Natural killer cell (primary cell): Measurements from ENCODE around the gene LEKR1. TPM values are rescaled to one million over a fixed set of nuclear protein-coding genes. Genes with fewer than 3 reads are reported as not detected.

Experiments used
- ATAC-seq, 3 donors: fragments of 150-1000 bp in 2 of 3; fragments of 200-7000 bp in 1 of 3; cut with Tn5 transposase; 1 replicate in 1 of 3; 2 replicates in 2 of 3; pipeline ENCODE4 v1.10.0; 2021; ENCODE audit warnings: mild to moderate bottlenecking in 2 of 3, moderate library complexity in 2 of 3
- DNase-seq, 2 donors: peaks; one replicate each; pipeline versions ENCODE4 v3.0.0 to v3.0.0-alpha.2; 2013 to 2021; ENCODE audit warnings: mixed read lengths in 1 of 2
- H3K27ac ChIP-seq: one replicate; pipeline ENCODE4 v1.5.1; 2013; ENCODE audit warnings: mild to moderate bottlenecking, low read length
- H3K27me3 ChIP-seq: one replicate; pipeline ENCODE4 v1.6.1; 2013; ENCODE audit warnings: low read length; ENCODE audit not compliant: control insufficient read depth, insufficient read depth
- H3K36me3 ChIP-seq: one replicate; pipeline ENCODE4 v1.6.1; 2013; ENCODE audit warnings: low read length; ENCODE audit not compliant: control insufficient read depth, insufficient read depth
- H3K4me1 ChIP-seq: one replicate; pipeline ENCODE4 v1.6.1; 2013; ENCODE audit warnings: low read length; ENCODE audit not compliant: control insufficient read depth, insufficient read depth
- H3K4me3 ChIP-seq: one replicate; pipeline ENCODE4 v1.5.1; 2013; ENCODE audit warnings: low read length
- H3K9me3 ChIP-seq: one replicate; pipeline ENCODE4 v1.6.1; 2013; ENCODE audit warnings: low read length; ENCODE audit not compliant: control insufficient read depth, insufficient read depth
- H3K27ac Mint-ChIP-seq, 2 donors: one replicate each; pipeline ENCODE4 v1.8.0; 2022; ENCODE audit warnings: mild to moderate bottlenecking in 2 of 2, mixed read lengths in 2 of 2, moderate library complexity in 1 of 2
- H3K27me3 Mint-ChIP-seq, 2 donors: one replicate each; pipeline ENCODE4 v1.8.0; 2022; ENCODE audit warnings: low read depth in 2 of 2, mixed read lengths in 2 of 2
- H3K36me3 Mint-ChIP-seq: one replicate; pipeline ENCODE4 v1.8.0; 2022; ENCODE audit warnings: mixed read lengths
- H3K4me1 Mint-ChIP-seq, 2 donors: one replicate each; pipeline ENCODE4 v1.8.0; 2022; ENCODE audit warnings: mixed read lengths in 2 of 2
- H3K4me3 Mint-ChIP-seq: one replicate; pipeline ENCODE4 v1.8.0; 2022; ENCODE audit warnings: mild to moderate bottlenecking, moderate library complexity, mixed read lengths
- H3K9me3 Mint-ChIP-seq, 2 donors: one replicate each; pipeline ENCODE4 v1.8.0; 2022; ENCODE audit warnings: mixed read lengths in 2 of 2
- WGBS: methylation state at CpG from one replicate; pipeline ENCODE4 v1.1.7; 2013; ENCODE audit warnings: missing lambda C conversion rate; ENCODE audit not compliant: insufficient coverage; 5-methylcytosine and 5-hydroxymethylcytosine counted together
- intact Hi-C: fragments of 100-400 bp; cut with micrococcal nuclease; formaldehyde crosslinking; loops from one replicate; pipeline ENCODE4 v1.14.2; 2022
- total RNA-seq, 4 donors: library from RNA; stranded (reverse); fragments of 120-200 nt in 1 of 4; gene quantifications; one replicate each; pipeline versions ENCODE4 v1.2.3 to v1.2.4, GENCODE V29; 2013 to 2022
- TF ChIP-seq, protein P1 (sequence below): fragments of 200-600 bp; IDR thresholded peaks from one replicate; pipeline ENCODE4 v1.8.0; 2022; ENCODE audit warnings: antibody characterized with exemption

Gene LEKR1
- total RNA-seq, 3 donors from 2014 or later (not counting 1 experiment from before 2014, with no cell fraction given), result 1.1 to 1.7 (median 1.2) TPM

DNA sequence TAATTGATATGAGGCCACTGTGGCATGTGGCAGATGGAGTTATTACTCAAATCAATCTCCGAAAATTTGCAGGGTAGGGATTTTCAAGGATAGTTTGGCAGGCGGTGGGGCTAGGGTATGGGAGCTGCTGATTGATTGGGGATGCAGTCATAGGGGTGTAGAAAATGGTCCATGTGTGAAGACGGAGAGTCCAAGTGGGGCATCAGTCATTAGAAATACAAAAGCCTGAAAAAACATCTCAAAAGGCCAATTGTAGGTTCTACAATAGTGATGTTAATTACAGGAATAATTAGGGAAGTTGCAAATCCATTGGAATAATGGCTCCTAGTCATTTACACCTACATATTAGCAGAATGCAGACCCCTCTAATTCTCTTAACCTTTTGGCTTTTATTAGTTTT, 4.9 kb downstream of the LEKR1 start:
- intact Hi-C loops, result no loop called here
- no peaks in the 10 kb centered on the region for H3K27me3 ChIP-seq
- H3K9me3 ChIP-seq, result no peaks in the 10 kb centered on the region
- TF ChIP-seq, protein P1, sequence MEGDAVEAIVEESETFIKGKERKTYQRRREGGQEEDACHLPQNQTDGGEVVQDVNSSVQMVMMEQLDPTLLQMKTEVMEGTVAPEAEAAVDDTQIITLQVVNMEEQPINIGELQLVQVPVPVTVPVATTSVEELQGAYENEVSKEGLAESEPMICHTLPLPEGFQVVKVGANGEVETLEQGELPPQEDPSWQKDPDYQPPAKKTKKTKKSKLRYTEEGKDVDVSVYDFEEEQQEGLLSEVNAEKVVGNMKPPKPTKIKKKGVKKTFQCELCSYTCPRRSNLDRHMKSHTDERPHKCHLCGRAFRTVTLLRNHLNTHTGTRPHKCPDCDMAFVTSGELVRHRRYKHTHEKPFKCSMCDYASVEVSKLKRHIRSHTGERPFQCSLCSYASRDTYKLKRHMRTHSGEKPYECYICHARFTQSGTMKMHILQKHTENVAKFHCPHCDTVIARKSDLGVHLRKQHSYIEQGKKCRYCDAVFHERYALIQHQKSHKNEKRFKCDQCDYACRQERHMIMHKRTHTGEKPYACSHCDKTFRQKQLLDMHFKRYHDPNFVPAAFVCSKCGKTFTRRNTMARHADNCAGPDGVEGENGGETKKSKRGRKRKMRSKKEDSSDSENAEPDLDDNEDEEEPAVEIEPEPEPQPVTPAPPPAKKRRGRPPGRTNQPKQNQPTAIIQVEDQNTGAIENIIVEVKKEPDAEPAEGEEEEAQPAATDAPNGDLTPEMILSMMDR, result no peak
- 93% methylated on average over 3 of the region's 3 CpGs for WGBS
- ATAC-seq (no peak), DNase-seq (no peak)
- H3K4me3 ChIP-seq, result no peak overlapping the region
- no peak overlapping the region for H3K27ac ChIP-seq
- H3K4me1 ChIP-seq, result peaks cover 6% of the 10 kb centered on the region
- H3K9me3 Mint-ChIP-seq, result no peaks in the 10 kb centered on the region
- H3K36me3 Mint-ChIP-seq, result no peaks in the 10 kb centered on the region
- no peak overlapping the region for H3K27ac Mint-ChIP-seq
- no peak overlapping the region for H3K4me3 Mint-ChIP-seq
- H3K4me1 Mint-ChIP-seq, result peaks cover 10 to 23% of the 10 kb centered on the region in 2 donors
- H3K36me3 ChIP-seq, result no peaks in the 10 kb centered on the region
- no peaks in the 10 kb centered on the region for H3K27me3 Mint-ChIP-seq

DNA sequence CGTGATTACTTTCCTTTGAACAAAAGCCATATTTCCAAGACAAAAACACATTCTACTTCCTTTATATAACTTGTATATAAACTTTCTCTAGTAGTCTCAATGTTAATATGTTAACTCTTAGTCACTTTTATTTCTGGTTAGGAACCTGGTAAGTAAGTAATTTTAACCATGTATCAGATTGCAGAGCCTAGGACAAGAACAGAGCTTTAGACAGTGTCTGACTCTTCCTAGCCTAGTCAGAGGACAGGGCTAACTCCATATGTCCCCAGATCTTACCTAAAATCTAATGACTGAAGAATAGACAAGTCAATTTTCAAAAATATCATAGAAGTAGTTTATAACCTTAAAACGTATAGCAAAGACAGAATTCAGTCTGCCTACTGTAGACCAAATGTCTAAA, 8.3 kb downstream of the LEKR1 start:
- Histone ChIP-seq H3K4me3 (no peak overlapping the region), H3K27me3 (no peaks in the 10 kb centered on the region), H3K4me1 (no peaks in the 10 kb centered on the region), H3K9me3 (no peaks in the 10 kb centered on the region), H3K36me3 (no peaks in the 10 kb centered on the region), H3K27ac (no peak overlapping the region)
- Mint-ChIP-seq H3K36me3 (no peaks in the 10 kb centered on the region), H3K4me1 (no peaks in the 10 kb centered on the region), H3K27me3 (no peaks in the 10 kb centered on the region), H3K9me3 (no peaks in the 10 kb centered on the region), H3K27ac (no peak overlapping the region), H3K4me3 (no peak overlapping the region)
- intact Hi-C loops, result no loop called here
- no CpG with 5 or more reads among the region's 2 CpGs for WGBS
- DNase-seq (no peak), ATAC-seq (no peak)
- TF ChIP-seq, protein P1, result no peak

DNA sequence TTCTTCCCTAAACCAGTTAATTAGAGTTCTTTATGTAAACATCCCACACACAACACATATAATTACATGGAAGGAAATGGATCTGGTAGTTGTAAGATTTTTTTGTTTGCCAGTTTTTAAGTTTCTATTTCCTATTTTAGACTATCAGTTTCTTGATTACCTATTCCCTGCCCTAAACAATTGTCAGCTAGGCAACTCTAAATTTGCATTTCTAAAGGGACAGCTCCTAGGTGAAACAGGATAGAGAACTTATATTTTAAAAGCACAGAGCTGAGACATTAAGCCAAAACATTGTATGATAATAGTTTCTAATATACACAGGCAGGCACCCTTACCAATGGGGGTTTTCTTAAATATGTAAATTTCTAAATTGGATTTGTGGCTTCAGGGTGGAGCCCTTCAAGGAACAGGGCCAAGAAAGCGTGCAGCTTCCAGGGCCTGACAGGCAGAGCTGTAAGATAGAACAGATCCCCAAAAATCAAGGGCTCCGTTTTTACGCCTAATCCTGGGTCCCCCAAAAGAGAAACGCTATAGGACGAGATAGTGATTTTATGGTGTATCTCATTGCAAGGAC, 8.9 kb downstream of the LEKR1 start:
- no peaks in the 10 kb centered on the region for H3K9me3 Mint-ChIP-seq
- Histone ChIP-seq H3K9me3 (no peaks in the 10 kb centered on the region), H3K27me3 (no peaks in the 10 kb centered on the region), H3K27ac (no peak overlapping the region), H3K36me3 (no peaks in the 10 kb centered on the region), H3K4me3 (no peak overlapping the region), H3K4me1 (no peaks in the 10 kb centered on the region)
- no peak overlapping the region for H3K27ac Mint-ChIP-seq
- DNase-seq (no peak), ATAC-seq (no peak)
- no peak overlapping the region for H3K4me3 Mint-ChIP-seq
- 93% methylated on average over 5 of the region's 5 CpGs for WGBS
- H3K4me1 Mint-ChIP-seq, result no peaks in the 10 kb centered on the region
- intact Hi-C loops, result no loop called here
- TF ChIP-seq, protein P1, result no peak
- H3K27me3 Mint-ChIP-seq, result no peaks in the 10 kb centered on the region
- H3K36me3 Mint-ChIP-seq, result no peaks in the 10 kb centered on the region

DNA sequence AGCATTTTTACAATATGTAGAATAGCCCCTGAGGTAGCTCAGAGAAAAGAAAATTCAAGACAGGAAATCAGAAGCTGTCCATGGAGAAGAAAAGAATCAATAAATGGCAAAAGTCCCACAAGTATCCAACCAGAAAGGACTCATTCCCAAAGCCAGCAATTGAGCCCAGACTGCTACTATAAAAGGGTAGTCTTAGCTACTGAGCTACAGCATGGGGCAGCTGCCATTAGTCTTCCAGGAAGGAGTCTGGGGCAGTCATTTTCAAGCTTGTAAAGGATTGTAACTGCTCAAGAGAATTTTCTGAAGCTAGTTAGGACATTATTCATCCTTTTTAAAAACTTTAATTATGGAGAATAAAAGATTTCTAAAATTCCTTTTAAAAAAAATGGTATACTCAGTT, 10.5 kb downstream of the LEKR1 start:
- H3K4me1 ChIP-seq, result no peaks in the 10 kb centered on the region
- no peak overlapping the region for H3K4me3 Mint-ChIP-seq
- no peak for ATAC-seq

More for the DNA sequence above, 10.5 kb downstream of the LEKR1 start:
- Histone ChIP-seq H3K9me3 (no peaks in the 10 kb centered on the region), H3K36me3 (no peaks in the 10 kb centered on the region), H3K27me3 (no peaks in the 10 kb centered on the region), H3K4me3 (no peak overlapping the region), H3K27ac (no peak overlapping the region)
- Mint-ChIP-seq H3K27ac (no peak overlapping the region), H3K9me3 (no peaks in the 10 kb centered on the region), H3K4me1 (no peaks in the 10 kb centered on the region), H3K36me3 (no peaks in the 10 kb centered on the region), H3K27me3 (no peaks in the 10 kb centered on the region)
- intact Hi-C loops, result no loop called here
- DNase-seq, result no peak
- TF ChIP-seq, protein P1, result no peak
